CD4-positive, alpha-beta T cell treated with Interleukin-6 at 100 ng/mL for 8 hours (primary cell): ENCODE results near the gene RPL22L1.
"Not testable (repeated sequence)": the region's sequence is repeated elsewhere in the genome, so short reads cannot be mapped to it uniquely, and the experiment has no call there.

Experiments
- DNase-seq: peaks from one replicate; pipeline ENCODE4 v3.0.0-alpha.2; 2020; ENCODE audit warnings: mixed read lengths, low spot score

The RPL22L1 gene

GRCh38 chr3:170869645-170870593 is at the start of gene RPL22L1:
Gene RPL22L1, minus strand, starts transcription at chr3:170870195. Its CDS starts 28 bp downstream, at chr3:170870167.
- DNase-seq, result peak; percentile 92

- DNase-seq, result no peak
These were observed 48.7 kb upstream of the RPL22L1 start for GRCh38 chr3:170918715-170919114.

GRCh38 chr3:170914690-170915089 is 44.7 kb upstream of the RPL22L1 start:
- no peak for DNase-seq

GRCh38 chr3:170914212-170914611 is 44.2 kb upstream of the RPL22L1 start:
- DNase-seq, result no peak

GRCh38 chr3:170911051-170911450 is 41.1 kb upstream of the RPL22L1 start:
- no peak for DNase-seq

- no peak for DNase-seq
These were observed 40.5 kb upstream of the RPL22L1 start for GRCh38 chr3:170910542-170910941.

DNA sequence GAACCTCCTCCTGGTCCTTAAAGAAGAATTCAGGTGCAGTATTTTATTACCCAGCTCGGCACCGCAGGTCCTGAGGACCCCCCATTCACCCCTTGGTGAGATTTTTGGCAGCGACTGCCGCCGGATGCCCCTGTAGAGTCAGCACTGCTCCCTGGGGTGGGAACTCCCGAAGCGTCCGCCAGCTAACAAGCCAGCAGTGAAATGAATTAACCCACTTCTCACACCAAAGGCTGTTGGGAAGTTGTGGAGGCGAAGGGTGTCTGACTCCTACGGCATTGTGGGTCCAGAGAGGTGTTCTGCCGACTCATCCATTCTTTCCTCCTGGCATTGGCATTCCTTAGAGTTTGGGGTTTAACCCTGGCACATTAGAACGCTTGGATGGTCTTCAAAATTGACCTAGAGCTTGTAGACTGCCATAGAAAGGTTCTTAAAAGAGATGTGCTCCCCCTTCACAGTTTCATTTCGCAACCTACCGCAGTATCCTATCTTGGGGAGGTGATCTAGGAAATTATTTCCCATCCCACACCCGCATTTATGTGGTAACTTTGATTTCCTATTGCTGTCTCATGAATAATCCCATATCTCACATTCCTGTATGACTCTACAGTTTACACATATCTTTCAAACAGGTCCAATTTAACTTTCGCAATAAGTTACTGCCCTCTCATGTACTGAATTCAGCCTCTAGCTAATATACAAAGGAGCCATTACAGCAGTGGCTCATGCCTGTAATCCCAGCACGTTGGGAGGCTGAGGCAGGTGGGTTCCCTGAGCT is 39.3 kb upstream of the RPL22L1 start:
- no peak for DNase-seq

DNA sequence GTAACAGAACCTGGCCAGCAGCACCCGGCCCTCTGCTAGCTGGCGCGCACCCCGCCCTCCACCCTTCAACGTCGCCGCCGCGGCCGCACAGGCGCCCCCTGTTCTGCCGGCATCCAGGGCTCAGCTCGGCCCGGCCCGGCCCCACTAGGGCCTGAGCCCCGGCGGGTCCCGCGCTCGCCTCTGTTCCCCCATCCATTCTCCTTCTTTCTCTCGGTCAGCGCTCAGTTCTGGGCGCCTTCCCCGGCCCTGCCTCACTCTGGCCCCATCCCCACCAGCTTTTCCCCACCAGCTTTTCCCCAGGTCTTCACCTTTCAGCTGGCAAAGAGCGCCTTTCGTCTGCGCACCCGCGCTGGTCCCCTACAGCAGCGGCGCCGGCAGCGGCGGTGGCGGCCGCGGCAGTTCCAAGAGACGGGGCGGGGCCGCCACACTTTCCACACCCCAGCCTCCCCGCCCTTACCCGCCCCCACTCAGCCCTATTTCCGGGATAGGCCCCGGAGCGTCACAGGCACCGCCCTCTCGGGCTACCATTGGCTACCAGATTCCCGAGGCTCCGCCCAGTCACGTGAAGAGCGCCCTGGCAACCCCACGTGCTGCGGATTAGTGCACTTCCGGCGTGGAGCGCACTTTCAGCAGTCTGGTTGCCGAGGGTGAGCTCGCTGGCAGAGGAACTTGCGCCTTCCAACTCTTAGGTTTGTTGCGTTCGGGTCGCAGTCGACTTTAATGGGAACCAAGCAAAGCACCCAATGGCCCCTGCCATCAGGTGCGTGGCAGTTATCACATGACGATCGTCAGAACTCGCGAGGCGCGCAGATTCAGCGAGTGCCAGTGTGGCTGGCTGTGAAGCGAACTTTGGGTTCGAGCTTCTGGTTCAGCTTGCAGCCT is 38.5 kb upstream of the RPL22L1 start, which contains the start of gene EIF5A2:
TSS of gene EIF5A2 (minus strand) at position 403 of the 882 bp plus-strand sequence. CDS start 831 bp downstream, outside the sequence.
- peak; percentile 95 for DNase-seq

GRCh38 chr3:170907637-170908234 is 37.7 kb upstream of the RPL22L1 start:
- DNase-seq, result no peak

GRCh38 chr3:170905862-170906261 is 35.9 kb upstream of the RPL22L1 start:
- no peak for DNase-seq

GRCh38 chr3:170903123-170903522 is 33.1 kb upstream of the RPL22L1 start:
- DNase-seq, result no peak

DNA sequence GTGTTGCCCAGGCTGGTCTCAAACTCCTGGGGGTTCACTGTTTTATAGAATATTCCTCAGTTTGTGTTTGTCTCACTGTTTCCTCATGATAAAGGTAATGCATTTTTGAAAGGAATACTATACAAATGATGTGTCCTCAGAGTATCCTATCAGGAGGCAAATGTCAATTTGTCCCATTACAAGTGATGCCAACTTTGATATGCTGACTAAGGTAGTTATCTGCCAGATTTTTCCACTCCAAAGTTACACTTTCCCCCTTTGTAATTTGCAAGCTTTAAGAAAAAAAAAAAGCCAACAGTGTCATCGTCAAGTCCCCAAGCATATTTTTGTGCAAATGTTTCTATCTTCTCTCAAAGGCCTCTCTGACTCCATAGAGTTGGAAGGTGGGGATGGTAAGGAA is 29.5 kb upstream of the RPL22L1 start:
- DNase-seq, result no peak

- DNase-seq, result no peak
These were observed 28.0 kb upstream of the RPL22L1 start for GRCh38 chr3:170897978-170898377.

DNA sequence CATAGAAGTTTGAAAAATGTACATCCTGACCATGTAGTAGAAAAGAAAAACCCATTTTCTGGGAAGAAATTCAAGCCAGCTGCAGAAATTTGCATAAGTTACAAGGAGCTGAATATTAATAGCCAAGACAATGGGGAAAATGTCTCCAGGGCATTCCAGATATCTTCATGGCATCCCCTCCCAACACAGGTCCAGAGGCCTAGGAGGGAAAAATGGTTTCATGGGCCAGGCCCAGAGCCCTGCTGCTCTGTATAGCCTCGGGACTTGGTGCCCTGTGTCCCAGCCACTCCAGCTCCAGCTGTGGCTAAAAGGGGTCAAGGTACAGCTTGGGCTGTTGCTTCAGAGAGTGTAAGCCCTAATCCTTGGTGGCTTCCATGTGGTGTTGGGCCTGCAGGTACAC is 27.2 kb upstream of the RPL22L1 start:
- DNase-seq, result not testable (repeated sequence)

- DNase-seq, result no peak
These were observed 26.8 kb upstream of the RPL22L1 start for GRCh38 chr3:170896781-170897180.

- DNase-seq, result not testable (repeated sequence)
These were observed 26.3 kb upstream of the RPL22L1 start for GRCh38 chr3:170896333-170896732.

DNA sequence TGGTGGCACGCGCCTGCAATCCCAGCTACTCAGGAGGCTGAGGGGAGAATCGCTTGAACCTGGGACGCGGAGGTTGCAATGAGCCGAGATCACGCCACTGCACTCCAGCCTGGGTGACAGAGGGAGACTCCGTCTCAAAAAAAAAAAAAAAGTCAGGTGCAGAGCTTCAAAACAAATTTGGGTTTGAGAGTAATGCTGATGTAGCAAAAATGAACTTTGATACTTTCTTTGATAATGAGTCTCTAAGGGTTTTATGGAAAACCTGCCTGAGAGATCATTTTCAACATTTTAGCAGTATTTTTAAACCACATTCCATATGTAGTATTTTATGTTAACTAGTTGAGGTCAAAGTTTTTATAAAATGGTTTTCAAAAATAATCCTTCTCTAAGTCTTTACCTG is 23.9 kb upstream of the RPL22L1 start:
- no peak for DNase-seq

DNA sequence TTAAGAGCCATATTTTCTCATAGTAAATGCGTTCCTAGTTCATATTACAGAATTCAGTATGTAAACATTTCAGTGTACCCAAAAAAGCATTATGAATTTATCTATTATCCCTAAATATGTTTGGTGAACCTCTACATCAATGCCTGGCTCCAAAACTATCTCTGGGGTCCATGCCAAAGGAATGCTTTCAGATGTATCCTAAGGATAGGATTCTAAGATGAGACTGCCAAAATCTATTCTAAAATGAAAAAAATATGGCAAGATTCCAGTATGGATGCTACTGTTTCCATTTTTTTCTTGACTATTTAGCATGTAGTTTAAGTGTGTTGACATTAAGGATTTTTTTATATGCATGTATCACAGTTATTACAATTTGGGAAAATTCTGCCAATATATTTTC is 19.6 kb upstream of the RPL22L1 start:
- DNase-seq, result no peak

DNA sequence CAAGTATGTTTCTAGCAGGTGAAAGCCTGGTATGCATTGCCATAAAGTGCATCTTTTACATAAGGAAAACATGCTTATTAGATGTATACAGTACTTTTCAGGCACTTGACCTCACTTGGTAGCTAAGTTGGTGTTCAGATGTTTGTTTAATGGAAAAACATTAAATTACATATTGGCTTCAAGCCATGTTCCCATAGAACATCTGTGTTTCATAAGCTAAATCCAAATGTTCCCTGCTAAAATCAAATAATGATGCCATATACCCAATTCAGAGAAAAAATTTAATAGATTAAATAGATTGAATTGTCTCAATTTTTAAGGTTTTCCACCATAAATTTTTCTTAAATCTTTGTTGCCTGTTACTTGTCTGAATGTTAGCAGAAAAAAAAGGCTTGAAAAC is 19.1 kb upstream of the RPL22L1 start:
- DNase-seq, result no peak

DNA sequence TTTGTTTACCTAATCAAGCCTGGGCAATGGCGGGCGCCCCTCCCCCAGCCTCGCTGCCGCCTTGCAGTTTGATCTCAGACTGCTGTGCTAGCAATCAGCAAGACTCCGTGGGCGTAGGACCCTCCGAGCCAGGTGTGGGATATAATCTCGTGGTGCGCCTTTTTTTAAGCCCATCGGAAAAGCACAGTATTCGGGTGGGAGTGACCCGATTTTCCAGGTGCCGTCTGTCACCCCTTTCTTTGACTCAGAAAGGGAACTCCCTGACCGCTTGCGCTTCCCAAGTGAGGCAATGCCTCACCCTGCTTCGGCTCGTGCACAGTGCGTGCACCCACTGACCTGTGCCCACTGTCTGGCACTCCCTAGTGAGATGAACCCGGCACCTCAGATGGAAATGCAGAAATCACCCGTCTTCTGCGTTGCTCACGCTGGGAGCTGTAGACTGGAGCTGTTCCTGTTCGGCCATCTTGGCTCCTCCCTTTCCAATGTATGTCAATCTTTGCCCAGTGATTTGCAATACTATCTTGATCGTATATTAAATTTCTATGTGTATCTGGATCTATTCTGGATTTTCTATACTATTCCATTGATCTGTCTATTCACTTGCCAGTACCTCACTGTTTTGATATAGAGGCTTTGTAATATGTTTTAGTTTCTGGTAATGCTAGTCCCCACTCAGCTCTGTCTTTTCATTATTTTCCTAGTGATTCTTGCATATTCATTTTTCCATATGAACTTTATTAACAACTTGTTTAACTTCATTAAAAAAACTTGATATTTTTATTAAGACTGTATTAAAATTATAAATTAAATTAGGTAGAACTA is 14.3 kb upstream of the RPL22L1 start:
- not testable (repeated sequence) for DNase-seq
